Hepatic stellate cell (primary cell): ENCODE measurements around the gene KCNK13.
"Not testable (repeated sequence)": the region's sequence is repeated elsewhere in the genome, so short reads cannot be mapped to it uniquely, and the experiment has no call there.

Experiments used
- DNase-seq: peaks from one replicate; pipeline ENCODE4 v3.0.0; 2011; ENCODE audit warnings: low spot score

KCNK13 gene

DNA sequence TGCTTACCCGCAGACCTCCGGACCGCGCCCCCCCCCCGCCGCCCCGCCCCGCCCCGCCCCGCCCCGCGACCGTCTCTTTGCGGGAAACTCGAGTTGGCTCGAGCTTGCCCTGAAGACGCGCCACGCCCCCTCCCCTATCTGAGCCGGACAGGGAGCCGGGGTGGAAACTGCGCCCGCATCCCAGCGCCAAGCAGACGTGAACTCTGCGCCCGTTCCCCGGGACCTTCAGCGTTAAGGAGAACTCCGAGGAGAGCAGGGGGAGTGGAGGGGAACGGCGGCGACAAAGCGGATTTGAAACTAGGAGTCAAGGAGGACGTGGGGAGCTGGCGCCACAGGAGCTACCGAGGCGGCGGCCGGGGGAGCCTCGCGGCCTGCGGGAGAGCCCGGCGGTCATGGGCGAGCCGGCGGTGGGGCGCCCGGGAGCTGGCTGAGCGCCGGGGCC is at the start of gene KCNK13:
Gene KCNK13, plus strand, starts transcription at position 310 of the 442 bp plus-strand sequence. CDS start 212 bp downstream, outside the sequence.
- DNase-seq, result peak; percentile 19

DNA sequence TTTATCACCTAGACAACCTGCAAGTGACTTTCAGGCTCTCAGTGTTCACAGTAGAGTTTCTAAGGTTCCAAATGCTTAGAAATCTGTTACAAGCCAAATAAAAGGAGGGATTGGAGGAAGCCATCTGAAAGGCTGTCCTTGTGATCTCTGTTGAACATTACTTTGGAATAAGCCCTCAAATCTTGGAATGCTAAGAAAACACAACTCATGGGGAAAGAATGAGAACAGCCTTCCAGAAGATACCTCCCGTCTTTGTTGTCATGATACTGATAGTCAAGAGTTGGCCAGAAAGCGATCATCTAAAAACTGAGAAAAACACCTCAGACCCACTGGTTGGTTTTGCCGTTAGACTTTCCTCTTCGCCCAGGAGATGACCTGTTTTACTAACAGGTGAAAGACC is 44.4 kb upstream of the KCNK13 start:
- DNase-seq, result peak; percentile 21

DNA sequence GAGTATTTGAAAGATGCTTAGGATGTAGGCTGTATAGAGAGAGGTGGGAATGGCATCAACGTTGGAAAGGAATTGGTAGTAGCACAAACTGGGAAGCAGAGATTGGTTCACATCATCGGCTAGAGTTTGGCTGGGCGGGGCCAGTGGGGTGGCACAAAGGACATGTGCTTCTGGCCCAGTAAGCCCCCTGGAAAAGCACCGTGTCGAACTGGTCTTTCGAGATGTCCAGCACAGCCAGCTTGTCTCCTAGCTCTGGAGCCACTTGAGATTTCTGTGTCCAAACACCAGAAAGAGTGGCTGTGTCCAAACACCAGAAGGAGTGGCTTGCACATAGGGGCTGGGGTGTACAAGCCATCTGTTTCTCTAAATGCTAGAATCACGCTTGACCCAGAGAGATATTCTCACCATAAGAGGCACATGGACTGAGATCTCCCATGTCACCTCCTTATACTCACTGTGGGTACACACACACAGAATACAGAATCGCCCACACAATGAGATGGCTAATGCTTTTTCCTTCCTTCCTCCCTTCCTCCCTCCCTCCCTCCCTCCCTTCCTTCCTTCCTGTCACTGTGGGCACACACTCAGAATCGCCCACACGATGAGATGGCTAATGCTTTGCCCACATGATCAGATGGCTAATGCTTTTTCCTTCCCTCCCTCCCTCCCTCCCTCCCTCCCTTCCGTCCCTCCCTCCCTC is 41.8 kb upstream of the KCNK13 start:
- DNase-seq, result no peak

DNA sequence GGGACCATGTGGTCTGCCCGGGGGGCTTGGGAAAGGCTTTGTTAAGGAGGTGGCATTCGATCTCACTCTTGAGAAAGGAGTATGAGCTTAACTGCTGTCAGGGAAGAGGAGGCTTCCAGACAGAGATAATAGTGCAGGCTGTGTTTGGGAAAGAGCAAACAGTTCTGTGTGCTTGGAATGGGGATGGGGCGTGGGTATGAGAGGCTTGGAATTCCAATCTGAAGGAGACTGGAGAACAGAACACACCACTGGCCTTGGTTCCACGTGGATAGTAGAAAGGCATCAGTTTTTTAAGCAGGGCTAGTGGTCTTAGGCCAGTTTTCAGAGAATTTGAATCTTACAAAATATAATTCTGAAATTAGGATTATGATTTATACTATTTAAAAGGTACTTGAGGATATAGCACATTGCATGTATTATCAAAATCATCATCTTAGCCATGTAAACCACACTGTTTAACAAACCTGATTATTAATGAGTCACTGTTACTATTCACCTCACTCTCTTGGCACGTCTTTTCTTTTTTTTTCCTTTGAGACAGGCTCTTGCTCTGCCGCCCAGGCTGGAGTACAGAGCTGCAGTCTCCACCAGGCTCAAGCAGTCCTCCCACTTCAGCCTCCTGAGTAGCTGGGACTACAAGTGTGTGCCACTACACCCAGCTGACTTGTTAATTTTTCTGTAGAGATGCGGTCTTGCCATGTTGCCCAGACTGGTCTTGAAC is 38.5 kb upstream of the KCNK13 start:
- DNase-seq, result no peak

DNA sequence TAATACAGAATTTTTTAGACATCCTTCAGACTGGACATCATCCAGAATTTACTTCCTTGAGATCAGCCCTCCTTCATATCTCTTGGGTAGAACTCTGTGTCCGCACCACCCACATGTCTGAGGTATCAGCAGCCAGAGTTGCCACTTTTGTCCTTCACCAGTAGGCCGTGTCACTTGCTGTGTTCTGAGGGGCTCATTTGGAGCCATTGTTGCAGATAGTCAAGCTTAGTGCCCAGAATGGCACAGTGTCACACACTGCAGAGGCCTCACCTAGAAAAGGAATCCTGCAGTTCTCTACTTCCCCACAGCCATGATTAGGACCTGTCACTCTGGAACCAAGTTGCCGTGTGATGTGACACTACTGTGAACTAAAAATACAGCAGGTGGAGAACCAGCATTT is 36.9 kb upstream of the KCNK13 start:
- no peak for DNase-seq

DNA sequence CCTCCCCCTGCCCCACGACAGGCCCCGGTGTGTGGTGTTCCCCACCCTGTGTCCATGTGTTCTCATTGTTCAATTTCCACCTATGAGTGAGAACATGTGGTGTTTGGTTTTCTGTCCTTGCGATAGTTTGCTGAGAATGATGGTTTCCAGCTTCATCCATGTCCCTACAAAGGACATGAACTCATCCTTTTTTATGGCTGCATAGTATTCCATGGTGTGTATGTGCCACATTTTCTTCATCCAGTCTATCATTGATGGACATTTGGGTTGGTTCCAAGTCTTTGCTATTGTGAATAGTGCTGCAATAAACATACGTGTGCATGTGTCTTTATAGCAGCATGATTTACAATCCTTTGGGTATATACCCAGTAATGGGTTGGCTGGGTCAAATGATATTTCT is 35.2 kb upstream of the KCNK13 start:
- DNase-seq, result not testable (repeated sequence)

DNA sequence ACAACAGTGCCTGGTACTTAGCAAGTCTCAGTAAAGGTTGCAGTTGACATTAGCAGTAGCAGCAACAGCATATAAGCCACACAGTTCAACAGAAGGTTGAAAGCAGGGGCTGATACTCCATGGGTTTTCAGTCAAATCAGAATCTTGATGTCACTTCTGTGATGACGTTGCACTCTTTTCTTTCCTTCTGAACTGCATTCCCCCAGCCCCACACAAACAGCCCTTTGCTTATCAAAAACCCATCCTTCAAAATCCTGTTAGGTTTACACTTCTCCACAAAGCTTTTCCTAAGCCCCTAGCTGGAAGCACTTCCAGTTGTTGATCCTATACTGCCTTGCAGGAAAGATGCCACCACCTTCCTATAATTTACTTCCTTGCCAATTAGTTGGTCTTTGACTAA is 34.0 kb upstream of the KCNK13 start:
- DNase-seq, result no peak

DNA sequence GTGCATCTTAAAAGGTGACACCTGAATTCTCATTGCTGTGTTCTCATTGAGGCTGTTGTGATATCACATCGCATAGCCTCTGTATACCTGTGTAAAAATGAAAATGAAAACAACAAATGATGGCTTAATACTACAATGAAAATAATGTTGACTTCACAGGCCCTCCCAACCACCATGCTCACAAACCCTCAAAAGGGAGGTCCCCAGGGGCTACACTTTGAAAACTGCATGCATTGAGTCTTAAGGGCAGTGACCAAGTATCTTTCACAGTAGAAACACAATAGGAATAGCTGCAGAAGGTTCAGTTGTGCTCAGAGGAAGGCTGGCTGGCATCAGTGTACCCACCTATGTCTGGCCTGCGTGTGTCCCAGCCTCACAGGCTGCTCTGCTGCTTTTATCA is 27.6 kb upstream of the KCNK13 start:
- no peak for DNase-seq

DNA sequence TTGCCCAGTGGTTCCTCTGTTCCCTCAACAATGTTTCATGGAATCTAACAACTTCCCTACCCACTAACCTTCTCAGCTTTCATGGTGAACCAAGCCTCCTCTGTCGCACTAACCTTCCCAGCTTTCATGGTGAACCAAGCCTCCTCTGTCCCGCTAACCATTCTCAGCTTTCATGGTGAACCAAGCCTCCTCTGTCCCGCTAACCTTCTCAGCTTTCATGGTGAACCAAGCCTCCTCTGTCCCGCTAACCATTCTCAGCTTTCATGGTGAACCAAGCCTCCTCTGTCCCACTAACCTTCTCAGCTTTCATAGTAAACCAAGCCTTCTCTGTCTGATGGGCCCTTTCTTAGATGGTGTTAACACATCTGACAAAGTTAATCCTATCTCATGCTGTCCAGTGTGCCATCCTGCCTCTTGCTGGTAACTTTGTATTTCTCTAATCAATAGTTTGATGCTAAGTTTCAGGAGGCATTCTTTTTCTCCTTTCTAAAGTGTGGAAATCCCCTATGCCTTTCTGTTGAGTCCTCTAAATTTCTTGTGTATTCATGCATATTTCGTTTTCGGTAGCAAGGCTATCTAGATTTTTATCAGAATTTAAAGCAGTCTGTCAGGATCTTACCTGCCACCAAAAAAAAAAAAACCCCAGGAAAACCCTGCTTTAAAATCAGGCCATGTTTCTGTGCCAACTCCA is 26.8 kb upstream of the KCNK13 start:
- DNase-seq, result no peak

DNA sequence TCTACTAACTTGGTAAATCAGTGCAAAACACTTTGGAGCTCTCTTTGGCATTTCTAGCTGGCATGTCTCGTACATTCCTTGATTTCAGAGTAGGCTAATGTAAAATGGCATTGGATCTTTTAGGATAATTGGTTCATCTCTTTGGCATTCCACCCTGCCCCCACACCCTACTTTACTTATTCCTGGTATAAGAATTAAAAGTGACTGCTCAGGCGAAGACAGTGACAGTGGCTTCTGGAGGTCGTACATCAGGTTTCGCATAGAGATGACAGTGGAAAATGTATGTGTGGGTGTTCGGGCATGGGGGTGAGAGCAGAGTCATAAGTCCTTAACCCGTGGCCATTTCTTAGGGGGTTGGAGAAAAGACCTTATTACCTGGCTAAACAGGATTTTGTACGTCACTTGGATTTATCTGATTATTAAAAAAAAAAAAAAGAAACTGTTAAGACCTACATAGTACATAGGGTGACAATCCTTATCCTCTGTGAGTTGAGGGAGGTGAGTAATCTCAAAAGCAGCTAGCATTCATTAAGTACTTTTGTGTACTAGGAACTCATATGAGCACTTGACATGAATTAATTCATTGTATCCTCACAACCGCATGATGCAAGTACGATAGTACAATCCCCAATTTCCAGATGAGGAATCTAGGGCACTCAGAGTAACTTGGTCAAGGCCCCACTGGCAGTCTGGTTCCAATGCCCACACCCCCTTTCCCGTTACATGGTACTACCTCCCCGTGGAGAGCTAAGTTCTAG is 22.4 kb upstream of the KCNK13 start:
- no peak for DNase-seq

DNA sequence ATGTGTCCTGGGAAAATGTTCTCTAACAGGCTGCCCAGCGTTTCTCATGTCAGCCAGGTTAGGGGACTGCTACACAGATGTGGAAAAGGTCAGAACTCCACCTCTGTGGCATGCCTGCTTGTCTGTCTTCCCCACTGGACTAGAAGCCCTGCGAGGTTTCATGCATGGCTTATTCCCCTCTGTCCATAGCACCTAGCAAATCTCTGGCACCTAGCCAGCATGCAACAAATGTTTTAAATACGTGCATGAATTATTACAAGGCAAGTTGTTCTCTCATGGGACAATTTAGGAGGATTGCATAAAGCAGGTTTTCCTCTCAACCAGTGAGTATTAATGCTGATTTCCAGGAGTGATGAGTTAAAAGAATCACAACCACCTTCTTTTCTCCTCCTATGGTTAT is 21.4 kb upstream of the KCNK13 start:
- no peak for DNase-seq

DNA sequence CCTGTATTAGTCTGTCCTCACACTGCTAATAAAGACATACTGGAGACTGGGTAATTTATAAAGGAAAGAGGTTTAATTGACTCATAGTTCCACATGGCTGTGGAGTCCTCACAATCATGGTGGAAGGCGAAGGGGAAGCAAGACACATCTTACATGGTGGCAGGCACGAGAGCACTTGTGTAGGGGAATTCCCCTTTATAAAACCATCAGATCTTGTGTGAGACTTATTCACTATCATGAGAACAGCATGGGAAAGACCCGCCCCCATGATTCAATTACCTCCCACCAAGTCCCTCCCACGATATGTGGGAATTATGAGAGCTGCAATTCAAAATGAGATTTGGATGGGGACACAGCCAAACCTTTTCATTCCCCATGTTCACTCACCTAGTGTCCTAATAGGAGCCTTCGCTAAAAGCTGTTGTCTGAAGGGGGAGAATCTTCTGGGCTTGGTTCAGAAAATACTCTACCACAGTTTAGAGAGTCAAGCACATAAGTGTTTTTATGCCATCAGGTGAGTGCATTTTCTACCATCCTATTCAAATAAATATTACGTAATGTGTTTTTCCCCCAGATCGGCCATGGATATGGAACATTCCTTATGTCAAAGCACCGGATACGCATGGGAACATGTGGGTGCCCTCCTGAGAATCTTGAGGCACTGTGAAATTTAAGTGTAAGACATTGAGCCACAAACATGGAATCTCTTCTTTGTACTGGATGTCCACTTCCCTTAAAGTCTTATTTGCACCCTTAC is 19.1 kb upstream of the KCNK13 start:
- DNase-seq, result no peak

DNA sequence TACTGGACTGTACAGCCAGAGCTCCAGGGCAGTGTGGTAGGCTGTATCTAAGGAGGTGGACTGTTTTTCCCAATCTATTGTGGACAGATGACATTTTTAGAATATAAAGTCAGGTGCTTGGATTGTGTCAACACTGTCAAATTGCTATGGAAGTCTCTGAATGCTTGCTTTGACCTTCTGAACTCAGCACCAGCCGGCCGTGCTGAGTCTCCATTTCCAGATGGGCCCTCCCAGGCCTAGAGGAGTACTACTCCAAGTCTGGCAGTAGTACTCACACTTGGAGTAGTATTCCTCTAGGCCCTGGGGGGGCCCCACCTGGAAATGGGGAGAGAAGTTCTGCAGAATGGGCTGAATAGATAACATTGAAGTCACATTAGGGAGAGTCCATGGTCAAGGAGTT is 16.2 kb upstream of the KCNK13 start:
- no peak for DNase-seq

DNA sequence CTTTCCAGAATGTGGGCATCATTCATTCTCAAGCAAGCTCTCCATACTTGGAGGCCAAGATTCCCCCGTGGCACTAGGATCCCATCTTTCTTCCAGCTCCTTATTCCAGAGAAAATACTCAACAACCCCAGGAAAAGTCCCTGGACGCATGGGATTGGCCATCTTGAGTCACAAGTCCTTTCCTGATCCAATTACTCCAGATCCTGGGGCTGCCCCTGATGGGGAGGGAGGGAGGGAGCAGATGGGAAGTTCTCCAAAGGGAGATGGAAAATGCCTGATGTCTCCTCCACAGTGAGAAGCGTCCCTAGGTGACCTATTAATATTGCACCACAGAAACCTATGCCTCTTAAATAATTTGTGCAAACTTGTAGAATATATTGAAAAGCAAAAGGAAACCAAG is 12.4 kb upstream of the KCNK13 start:
- DNase-seq, result no peak

DNA sequence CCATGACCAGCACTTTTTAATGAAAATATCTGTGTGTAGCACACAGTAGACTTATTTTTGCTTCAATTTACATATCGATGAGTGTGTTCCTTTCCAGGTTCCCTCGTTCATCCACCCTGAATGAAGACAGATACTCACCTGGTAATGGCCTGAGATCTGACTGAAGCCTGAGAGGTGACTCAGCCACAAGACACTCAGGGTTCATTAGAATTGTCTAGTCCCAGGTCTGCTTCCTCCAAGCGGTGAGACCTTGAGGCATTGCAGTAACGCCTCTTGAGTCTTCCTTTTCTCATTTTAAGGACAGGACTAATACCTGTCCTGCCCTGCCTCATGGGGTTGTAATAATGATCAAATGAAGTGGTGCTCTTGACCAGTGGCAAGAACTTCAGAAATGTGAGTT is 11.5 kb upstream of the KCNK13 start:
- DNase-seq, result no peak

DNA sequence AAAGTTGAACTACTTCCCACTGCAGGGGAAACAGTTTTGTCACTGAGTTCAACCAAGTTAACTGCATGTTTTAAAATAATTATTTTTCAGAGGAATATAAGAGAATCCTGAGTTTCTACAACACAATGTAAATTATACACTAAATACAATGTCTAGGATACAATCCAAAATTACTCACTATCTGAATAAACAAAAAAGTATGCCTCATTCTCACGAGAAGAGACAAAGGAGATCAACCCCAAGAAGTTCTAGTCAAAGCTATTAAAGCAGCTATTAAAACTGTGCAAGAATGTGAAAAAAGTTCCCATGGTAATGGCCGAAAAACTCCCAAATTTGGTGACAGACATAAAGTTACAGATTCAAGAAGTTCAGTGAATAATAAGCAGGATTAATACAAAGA is 8.8 kb upstream of the KCNK13 start:
- DNase-seq, result no peak

DNA sequence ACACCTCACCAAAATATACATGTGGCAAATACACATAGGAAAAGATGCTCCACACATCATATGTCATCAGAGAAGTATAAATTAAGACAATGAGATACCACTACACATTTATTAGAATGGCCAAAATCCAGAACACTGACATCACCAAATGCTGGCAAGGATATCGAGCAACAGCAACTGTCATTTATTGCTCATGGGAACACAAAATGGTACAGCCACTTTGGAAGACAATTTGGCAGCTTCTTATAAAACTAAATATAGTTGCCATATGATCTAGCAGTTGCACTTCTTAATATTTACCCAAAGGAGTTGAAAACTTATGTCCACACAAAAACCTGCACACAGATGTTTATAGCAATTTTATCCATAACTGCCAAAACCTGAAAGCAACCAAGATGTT is 7.0 kb upstream of the KCNK13 start:
- DNase-seq, result no peak

DNA sequence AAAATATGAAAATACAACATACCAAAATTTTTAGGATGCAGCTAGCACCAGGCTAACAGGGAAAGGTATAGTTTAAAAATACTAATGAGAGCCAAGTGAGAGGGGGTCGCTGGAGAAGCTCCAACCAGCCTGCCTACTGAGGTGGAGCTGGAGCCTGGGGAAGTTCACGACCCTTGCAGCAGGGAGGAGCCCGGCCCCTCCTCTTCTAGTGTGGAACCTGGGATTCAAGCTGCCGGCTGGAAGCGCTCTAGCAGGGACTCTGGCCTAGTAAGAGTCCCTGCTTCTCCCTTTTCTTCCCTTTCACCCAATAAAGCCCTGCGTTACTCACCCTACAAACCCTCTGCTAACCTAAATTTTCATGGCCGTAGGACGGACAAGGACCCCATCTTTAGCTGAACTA is 5.0 kb upstream of the KCNK13 start:
- DNase-seq, result no peak

DNA sequence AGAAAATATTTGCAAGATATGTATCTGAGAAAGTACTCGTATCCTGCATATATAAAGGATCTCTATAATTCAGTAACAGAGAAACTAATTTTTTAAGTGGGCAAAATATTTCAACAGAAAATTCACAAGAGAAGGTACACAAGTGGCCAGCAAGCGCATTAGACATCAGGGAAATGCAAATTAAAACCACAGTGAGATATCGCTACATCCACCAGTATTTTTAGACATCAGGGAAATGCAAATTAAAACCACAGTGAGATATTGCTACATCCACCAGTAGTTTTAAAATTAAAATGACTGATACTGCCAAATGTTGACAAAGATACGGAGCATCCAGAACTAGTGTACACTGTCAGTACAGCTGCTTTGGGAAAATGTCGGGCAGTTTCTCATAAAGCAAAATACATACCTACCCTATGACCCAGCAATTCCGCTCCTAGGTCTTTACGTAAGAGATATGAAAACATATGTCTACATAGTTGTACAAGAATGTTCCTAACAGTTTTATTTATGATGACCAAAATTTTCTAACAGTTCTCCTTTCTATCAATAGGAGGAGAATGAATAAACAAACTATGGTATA is 2.8 kb upstream of the KCNK13 start:
- DNase-seq, result no peak

DNA sequence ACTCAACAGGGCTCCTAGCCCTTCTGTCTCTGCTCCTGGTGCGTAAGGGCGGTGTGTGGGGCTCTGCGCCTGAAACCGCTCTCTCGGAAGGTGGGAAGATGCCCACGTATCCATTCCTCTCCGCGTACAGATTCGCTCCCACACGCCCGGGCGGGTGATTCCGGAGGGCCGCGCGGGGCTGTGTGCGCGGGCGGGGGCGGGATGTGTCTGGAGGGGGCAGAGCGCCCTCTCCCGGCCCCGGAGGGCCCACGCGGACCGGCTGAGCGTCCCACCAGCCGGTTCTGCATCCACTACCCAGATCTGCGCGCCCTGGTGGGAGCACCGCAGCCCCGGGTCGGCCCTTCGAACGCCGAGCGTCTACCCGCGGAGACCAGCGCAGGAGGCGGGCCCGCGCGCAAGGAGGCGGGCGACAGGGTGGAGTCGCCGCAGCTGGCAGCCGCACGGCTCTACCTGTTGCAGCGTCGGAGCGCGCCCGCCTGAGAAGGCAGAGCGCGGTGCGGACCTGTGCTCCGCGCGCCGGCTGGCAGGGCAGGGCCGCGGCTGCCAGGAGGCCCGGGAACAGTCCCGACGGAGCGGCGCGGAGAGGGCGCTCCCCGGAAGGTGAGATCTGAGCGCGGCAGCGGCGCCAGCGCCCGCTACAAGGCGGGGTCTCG is 1.4 kb upstream of the KCNK13 start:
- DNase-seq, result peak; percentile 69
